NCI-H1048 (cell line): ENCODE results near the gene HECTD2.
"Not testable (repeated sequence)": the region's sequence is repeated elsewhere in the genome, so short reads cannot be mapped to it uniquely, and the experiment has no call there.

ENCODE experiments used
- DNase-seq: peaks from one replicate; lab custom pipeline; 2025; lab: John Stamatoyannopoulos, UW

HECTD2 gene

GRCh38 chr10:91472911-91473310 lies 62.8 kb downstream of the HECTD2 start:
- DNase-seq: no peak

DNA sequence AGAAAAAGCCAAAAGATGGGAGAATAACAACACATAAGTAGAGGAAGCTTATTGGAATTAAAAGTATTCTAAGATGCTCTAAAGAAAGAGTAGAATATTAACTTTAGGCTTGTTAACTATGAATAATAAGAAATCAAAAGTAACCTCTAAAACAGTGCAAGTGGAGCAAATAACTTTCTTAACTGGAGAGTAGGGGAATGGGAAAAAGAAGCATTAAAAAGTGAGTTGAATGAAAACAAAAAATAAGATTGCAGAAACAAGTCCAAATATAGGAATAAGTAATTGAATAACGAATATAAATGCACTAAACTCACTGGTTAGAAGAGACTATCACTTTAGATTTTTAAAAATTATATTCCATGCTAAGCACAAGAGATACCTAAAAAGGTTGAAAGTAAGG lies 63.9 kb downstream of the HECTD2 start:
- no peak for DNase-seq

DNA sequence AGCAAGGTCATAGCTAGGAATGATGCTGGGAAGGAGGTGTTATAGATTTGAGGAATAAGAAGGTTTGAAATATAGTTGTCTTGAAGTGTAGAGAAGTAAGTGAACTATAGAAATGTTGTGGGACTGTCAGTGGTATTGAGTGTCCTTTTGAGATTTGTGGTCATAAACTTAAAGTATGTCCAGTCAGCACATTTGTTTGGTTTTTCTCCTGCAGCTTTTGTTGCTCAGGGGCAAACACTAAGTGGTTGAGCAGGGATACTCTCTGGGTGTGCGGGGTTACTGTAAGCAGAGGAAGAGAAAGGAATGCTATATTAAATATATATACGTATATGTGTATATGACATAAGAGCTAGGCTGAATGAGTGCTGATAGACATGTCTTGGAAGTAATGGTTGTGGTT lies 67.1 kb downstream of the HECTD2 start:
- no peak for DNase-seq

DNA sequence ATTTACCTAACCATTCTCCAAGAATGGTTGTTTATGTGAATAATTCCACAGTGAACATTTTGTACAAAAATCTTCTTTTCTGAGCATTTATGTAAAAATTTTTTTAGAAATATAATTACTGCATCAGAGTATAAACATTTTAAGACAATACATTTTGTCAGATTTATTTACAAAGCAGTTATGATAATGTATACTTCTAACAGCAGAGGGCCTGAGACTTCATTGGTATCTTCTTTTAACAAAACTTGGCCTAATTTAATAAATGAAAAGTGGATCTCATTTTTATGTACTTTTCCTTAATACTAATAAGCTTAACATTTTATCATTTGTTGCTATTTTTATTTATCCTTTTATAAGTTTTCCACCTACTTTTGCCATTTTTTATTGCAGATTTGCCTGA lies 69.4 kb downstream of the HECTD2 start:
- no peak for DNase-seq

DNA sequence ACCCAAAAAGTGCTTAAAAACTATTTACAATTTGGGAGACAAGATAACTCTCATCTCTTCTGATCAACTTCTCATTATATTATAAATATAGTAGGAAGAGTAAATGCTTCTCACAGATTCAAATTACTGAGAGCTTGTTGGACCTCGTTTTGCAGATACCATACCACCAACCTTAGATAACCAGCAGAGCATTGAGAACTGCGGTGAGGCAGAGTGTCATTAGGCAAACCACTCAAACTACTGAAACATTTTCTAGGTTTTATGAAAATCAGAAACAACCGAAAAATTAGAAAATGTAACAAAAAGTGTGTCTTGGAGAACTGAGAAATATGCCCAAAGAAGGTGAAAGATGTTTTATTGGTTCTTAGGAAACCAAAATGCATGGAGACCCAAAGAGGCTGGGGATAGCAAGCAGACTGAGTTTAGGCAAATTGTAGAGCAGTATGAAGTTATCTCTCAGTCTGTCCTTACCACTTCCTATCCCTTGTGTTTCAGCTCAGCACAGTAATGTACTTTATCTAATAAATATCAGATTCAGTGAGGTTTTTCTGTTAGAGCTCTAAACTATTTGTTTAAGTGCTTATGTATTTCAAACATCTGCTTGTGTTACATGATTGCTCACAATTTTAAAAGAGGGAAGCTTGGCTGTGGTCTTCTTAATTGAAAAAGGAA lies 77.9 kb downstream of the HECTD2 start:
- no peak for DNase-seq

DNA sequence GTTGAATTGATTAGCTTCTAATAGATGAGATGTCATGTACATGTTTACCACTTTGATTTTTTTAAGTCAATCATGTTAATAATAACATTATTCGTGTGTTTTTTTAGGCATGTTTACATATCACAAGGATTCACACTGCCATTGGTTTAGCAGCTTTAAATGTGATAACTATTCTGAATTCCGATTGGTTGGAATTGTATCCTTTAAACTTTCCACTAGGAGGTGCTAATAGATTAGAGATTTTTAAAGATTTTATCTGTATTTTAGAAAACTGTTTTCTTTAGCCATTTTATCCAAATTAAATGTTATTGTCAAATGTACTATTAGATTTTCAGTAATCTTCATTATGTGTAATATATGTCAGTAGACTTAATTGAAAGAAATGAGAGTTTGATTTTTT lies 83.2 kb downstream of the HECTD2 start:
- no peak for DNase-seq

GRCh38 chr10:91495402-91495801 lies 85.3 kb downstream of the HECTD2 start:
- DNase-seq: no peak

GRCh38 chr10:91496016-91496415 lies 85.9 kb downstream of the HECTD2 start:
- DNase-seq: no peak

- DNase-seq: no peak
Observed at GRCh38 chr10:91511549-91512330, 101.6 kb downstream of the HECTD2 start.

- no peak for DNase-seq
Observed at GRCh38 chr10:91512458-91512857, 102.3 kb downstream of the HECTD2 start.

DNA sequence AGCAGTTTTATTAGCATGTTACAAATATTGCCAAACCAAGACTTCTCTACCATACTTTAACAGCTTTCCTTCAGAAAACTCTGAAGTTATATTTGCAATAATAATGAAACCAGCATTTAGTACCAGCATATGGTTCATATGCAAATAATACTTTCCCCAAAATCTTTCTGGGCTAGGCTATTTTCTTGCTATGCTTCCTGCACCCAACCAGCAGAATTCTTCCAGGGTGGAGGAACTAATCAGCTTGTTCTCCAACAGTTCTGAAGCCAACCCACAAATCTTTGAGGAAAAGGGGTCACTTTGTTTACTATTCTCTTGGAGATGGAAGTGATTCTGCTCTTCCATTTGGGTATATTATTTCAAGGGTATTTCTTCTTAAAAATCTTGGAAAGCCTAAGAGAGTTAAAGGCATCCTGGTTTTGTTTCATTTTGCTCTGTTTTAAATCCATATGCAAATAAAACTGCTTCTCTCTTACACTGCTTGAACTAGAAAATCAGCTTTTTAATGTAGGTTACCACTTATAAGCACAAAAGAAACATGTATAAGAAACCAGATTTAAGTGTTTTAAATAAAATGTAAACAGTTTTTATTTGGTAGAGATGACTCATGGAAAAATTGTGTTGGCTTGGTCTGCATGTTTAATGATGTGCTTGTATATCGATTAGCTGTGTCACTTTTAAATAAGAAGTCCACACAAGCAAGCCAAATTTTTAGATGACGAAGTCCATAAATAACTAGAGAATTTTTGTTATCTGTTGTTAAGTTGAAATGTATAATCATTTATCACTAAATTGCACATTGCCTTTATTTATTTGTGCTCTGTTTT lies 103.7 kb downstream of the HECTD2 start:
- DNase-seq: no peak

GRCh38 chr10:91514787-91515186 lies 104.6 kb downstream of the HECTD2 start:
- DNase-seq: no peak

DNA sequence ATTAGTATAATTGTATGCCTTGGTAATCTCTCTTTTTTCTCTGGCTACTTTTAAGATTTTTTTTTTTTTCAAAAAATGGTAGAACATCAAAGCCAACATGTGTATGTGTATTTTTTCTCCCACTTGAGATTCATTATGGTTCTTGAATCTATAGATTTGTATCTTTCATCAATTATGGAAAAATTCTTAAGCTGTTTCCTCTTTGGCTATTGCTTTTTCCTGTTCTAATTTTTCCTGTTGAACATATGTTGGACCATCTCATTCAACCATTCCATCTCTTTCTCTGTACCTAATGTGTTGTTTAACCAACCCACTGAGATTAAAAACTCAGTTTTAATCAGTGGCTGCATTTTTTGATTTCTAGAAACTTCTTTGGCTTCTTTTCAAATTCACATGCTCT lies 107.2 kb downstream of the HECTD2 start:
- no peak for DNase-seq

GRCh38 chr10:91519899-91520514 lies 109.9 kb downstream of the HECTD2 start:
- DNase-seq: no peak

DNA sequence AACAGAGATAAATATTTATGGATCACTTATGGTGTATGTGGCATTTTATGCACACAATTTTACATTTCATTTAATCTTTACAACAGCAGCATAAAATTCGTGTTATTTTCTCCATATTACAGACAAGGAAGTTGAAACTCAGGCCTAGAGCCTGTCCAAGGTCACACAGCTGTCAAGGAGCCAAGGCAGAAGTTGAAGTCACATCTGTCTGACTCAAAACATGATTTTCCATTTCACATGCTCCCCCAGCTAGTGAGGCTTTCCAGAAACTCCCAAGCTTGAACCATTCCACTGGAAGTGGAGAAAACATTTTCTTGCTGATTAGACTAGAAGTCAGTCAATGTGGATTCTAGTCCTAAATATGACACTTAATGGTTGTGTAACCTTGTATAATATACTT lies 110.5 kb downstream of the HECTD2 start:
- DNase-seq: no peak

GRCh38 chr10:91521439-91521838 lies 111.3 kb downstream of the HECTD2 start:
- DNase-seq: no peak

GRCh38 chr10:91525896-91526712 lies 116.0 kb downstream of the HECTD2 start:
- no peak for DNase-seq

GRCh38 chr10:91528080-91528479 lies 117.9 kb downstream of the HECTD2 start:
- DNase-seq: no peak

DNA sequence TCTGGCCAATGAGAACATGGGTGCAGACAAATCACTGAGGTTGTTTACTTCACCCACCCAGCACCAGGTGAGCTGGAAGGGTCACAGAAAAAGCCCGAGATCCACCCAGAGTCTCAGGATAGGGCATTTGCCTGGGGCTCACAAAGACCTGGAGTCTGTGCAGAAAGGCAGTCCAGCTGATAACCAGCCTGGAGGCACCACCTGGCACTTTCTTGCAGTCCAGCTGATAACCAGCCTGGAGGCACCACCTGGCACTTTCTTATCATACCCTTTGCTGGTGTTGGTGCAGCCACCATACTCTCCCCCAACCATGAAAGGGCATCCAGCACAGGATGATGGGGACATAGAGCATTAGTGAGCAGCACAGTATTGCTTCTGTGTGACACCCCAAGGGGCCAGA lies 118.6 kb downstream of the HECTD2 start:
- no peak for DNase-seq

DNA sequence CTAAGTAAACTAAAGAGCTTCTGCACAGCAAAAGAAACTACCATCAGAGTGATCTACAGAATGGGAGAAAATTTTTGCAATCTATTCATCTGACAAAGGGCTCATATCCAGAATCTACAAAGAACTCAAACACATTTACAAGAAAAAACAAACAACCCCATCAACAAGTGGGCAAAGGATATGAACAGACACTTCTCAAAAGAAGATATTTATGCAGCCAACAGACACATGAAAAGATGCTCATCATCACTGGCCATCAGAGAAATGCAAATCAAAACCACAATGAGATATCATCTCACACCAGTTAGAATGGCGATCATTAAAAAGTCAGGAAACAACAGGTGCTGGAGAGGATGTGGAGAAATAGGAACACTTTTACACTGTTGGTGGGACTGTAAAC lies 124.6 kb downstream of the HECTD2 start:
- DNase-seq: not testable (repeated sequence)

- DNase-seq: no peak
Observed at GRCh38 chr10:91536111-91536510, 126.0 kb downstream of the HECTD2 start.

DNA sequence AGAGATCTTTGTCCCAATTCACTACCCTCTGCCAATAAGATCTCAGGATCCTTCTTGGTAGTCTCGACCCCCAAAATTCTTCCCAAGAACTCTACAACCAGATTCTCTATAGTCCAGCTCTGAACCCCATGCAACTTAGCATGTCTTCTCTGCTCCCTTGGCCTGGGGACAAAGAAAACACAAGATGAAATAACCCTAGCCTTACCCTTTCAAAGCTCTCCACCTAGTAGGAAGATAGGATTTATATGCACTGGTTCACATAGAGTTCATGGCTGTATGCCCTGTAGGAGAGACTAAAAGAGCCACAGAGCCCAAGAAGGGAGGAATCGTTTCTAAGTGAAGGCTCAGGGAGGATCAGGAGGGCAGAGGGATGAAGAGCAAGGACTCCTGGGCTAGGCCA lies 126.6 kb downstream of the HECTD2 start:
- no peak for DNase-seq
